Measurements from ENCODE around the gene NACC2. TPM values are rescaled to one million over a fixed set of nuclear protein-coding genes. Genes with fewer than 3 reads are reported as not detected.

NACC2 gene
- total RNA-seq, 2 donors from 2014 or later: 19.2 to 21.1 TPM

- Mint-ChIP-seq H3K27me3 (peaks cover 9 to 17% of the 10 kb centered on the region in 2 donors), H3K4me1 (ENCODE audit: low read depth in 2 of 2) (peaks cover 0 to 7% of the 10 kb centered on the region in 2 donors), H3K27ac (no peak overlapping the region), H3K9me3 (no peaks in the 10 kb centered on the region), H3K4me3 (no peak overlapping the region), H3K36me3 (no peaks in the 10 kb centered on the region)
- DNase-seq (ENCODE audit: low spot score): no peak
- ATAC-seq: no peak
Observed at GRCh38 chr9:136135326-136136126, 40.4 kb upstream of the NACC2 start.

DNA sequence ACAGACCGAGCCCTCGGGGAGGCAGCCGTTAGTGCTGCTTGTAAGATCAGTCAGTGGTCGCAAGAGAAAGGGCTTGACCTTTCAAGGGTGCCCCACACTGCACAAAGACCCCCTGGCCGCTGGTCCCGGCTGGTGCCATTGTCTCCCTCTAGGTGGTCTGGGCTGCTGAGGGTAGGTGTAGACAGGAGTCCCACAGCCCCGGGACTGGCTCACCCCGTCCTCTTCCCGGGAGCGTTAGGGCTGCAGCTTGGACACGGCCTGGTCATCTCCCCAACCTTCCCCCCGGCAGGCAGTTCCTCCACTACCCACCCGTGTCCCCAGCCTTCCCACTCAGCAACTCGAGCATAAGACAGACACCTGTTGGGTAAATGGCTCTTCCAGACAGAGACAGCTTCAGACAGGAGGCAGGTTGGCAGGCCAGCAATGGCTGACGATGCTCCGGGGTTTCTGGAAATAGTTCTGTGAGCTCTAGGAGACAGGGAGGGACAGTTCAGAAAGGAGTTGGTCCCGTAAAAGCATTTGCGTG, 38.9 kb upstream of the NACC2 start:
- no peak overlapping the region for H3K27ac Mint-ChIP-seq
- DNase-seq (ENCODE audit: low spot score): no peak
- H3K36me3 Mint-ChIP-seq: no peaks in the 10 kb centered on the region
- peaks cover 0 to 7% of the 10 kb centered on the region in 2 donors for H3K4me1 Mint-ChIP-seq (ENCODE audit: low read depth in 2 of 2)
- H3K27me3 Mint-ChIP-seq: peaks cover 9 to 24% of the 10 kb centered on the region in 2 donors
- no peak for ATAC-seq
- peak overlapping the region; percentile 48 for H3K4me3 Mint-ChIP-seq
- no peaks in the 10 kb centered on the region for H3K9me3 Mint-ChIP-seq

DNA sequence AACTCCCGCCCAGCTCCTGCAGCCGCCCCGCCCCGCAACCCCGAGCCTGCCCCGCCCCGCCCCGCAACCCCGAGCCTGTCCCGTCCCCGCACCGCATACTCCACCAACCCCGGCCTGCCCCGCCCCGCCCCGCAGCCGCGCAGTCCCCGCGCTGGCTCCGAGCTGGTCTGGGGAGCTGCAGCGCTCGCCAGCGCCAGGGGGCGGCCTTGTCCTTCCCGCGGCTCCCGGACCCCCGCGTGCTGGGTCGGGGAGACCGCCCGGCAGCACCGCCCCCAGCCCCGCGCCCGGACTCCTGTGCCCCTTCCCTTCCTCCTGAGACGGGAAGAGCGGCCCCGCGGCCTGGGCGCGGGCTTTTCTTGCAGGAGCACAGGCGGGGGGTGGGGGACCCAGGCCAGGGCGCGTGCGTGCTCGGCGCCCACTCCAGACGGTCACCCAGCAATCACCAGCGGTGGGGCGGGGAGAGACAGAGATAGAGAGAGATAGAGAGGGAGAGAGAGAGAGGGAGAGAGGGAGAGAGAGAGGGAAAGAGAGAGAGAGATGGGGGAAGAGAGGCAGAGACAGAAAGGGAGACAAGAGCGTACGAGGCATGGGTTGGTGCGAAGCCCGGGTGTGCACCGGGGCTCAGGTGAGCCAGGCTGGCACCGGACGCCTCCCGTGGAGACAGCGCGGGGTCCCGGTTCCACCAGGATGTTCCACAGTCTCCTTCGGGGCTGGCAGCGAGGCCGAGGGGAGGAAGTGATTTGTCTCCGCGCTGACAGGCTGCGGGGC, 38.3 kb upstream of the NACC2 start:
- DNase-seq (ENCODE audit: low spot score) (no peak), ATAC-seq (peak; percentile 52 to 55)
- Mint-ChIP-seq H3K27ac (no peak overlapping the region), H3K9me3 (no peaks in the 10 kb centered on the region), H3K4me3 (peak overlapping the region; percentile 48), H3K27me3 (peaks cover 9 to 27% of the 10 kb centered on the region in 2 donors), H3K36me3 (no peaks in the 10 kb centered on the region), H3K4me1 (ENCODE audit: low read depth in 2 of 2) (peaks cover 0 to 7% of the 10 kb centered on the region in 2 donors)

DNA sequence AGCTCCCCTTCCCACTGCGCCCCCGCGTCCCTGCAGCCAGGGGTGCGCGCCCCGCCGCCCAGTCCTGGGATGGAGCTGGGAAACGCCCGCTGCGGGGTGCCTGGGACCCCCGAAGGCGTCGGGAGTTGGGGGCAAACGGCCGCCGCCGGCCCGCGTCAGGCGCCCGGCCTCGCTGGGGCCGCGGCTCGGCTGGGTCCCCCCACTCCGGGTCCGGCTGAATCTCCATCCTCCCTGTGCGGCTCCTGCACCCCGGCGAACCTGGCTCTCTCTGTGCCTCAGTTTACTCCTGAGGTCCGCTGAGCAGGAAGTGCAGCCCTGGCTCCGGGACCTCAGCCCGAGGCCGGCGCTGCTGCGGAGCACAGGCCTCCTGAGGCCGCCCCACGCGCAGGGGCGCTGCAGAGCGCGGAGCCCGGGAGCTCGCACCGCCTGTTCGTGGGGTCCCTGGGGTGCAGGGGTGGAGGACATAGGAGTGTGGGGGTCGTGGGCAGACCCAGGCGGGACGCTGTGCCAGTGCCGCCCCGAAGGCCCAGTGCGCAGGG, 37.5 kb upstream of the NACC2 start:
- no peak overlapping the region for H3K4me3 Mint-ChIP-seq
- H3K27me3 Mint-ChIP-seq: peaks cover 13 to 29% of the 10 kb centered on the region in 2 donors
- ATAC-seq: no peak
- DNase-seq (ENCODE audit: low spot score): no peak
- H3K9me3 Mint-ChIP-seq: no peaks in the 10 kb centered on the region
- peaks cover 0 to 7% of the 10 kb centered on the region in 2 donors for H3K4me1 Mint-ChIP-seq (ENCODE audit: low read depth in 2 of 2)
- no peaks in the 10 kb centered on the region for H3K36me3 Mint-ChIP-seq
- no peak overlapping the region for H3K27ac Mint-ChIP-seq

- Mint-ChIP-seq H3K9me3 (no peaks in the 10 kb centered on the region), H3K4me3 (no peak overlapping the region), H3K36me3 (no peaks in the 10 kb centered on the region), H3K4me1 (ENCODE audit: low read depth in 2 of 2) (peaks cover 0 to 7% of the 10 kb centered on the region in 2 donors), H3K27ac (no peak overlapping the region), H3K27me3 (peaks cover 17 to 31% of the 10 kb centered on the region in 2 donors)
- ATAC-seq (no peak), DNase-seq (ENCODE audit: low spot score) (no peak)
Observed at GRCh38 chr9:136131629-136132511, 36.8 kb upstream of the NACC2 start.

DNA sequence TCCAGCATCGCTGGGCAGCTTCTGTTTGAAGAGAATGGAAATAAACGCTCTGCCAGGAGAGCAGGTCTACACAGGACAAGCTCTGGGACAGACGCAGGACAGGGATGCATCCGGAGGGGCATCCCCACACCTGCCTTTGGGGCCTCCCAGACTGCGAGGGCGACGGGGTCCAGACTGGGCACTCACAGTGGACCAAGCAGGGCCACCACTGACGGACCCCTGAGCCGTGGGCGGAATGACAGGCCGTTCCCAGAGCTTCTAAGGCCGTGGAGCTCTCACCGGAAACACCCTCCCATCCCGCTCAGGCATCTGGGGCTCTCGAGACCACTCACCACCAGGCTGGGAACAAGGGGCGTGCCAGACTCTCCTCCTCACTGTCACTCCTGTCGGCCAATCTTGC, 34.1 kb upstream of the NACC2 start:
- DNase-seq (ENCODE audit: low spot score): no peak
- peaks cover 24 to 39% of the 10 kb centered on the region in 2 donors for H3K27me3 Mint-ChIP-seq
- no peaks in the 10 kb centered on the region for H3K9me3 Mint-ChIP-seq
- no peak overlapping the region for H3K4me3 Mint-ChIP-seq
- H3K36me3 Mint-ChIP-seq: no peaks in the 10 kb centered on the region
- no peak for ATAC-seq
- peaks cover 0 to 5% of the 10 kb centered on the region in 2 donors for H3K4me1 Mint-ChIP-seq (ENCODE audit: low read depth in 2 of 2)
- no peak overlapping the region for H3K27ac Mint-ChIP-seq

GRCh38 chr9:136128436-136128835, 33.3 kb upstream of the NACC2 start:
- H3K4me3 Mint-ChIP-seq: no peak overlapping the region
- H3K9me3 Mint-ChIP-seq: no peaks in the 10 kb centered on the region
- DNase-seq (ENCODE audit: low spot score): no peak
- H3K27me3 Mint-ChIP-seq: peaks cover 17 to 36% of the 10 kb centered on the region in 2 donors
- no peaks in the 10 kb centered on the region for H3K36me3 Mint-ChIP-seq
- ATAC-seq: no peak
- peaks cover 0 to under 1% of the 10 kb centered on the region in 2 donors for H3K4me1 Mint-ChIP-seq (ENCODE audit: low read depth in 2 of 2)
- H3K27ac Mint-ChIP-seq: no peak overlapping the region

DNA sequence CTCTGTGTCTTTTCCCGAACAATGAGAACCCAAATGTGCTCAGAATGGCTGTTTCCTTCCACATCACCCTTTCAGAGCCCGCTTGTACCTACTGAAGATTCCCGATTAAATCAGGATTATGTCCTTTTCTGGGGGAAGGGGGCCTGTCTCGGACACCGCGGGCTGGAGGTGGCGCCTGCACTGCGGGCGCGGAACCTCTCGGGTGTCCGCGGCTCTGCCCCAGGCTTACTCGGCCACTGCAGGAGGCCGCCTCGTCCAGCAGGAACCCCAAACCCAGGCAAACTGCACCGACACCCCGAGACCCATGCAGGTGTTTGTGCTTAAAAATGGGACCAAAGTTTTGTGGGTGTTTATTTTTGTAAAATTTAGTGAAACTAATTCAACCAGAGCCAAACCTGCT, 32.2 kb upstream of the NACC2 start:
- H3K4me3 Mint-ChIP-seq: no peak overlapping the region
- H3K27ac Mint-ChIP-seq: no peak overlapping the region
- ATAC-seq: no peak
- H3K9me3 Mint-ChIP-seq: no peaks in the 10 kb centered on the region
- peaks cover 17 to 36% of the 10 kb centered on the region in 2 donors for H3K27me3 Mint-ChIP-seq
- H3K4me1 Mint-ChIP-seq (ENCODE audit: low read depth in 2 of 2): peaks cover 0 to 5% of the 10 kb centered on the region in 2 donors
- no peaks in the 10 kb centered on the region for H3K36me3 Mint-ChIP-seq
- DNase-seq (ENCODE audit: low spot score): no peak

GRCh38 chr9:136124976-136125692, 30.0 kb upstream of the NACC2 start:
- Mint-ChIP-seq H3K9me3 (no peaks in the 10 kb centered on the region), H3K27me3 (peaks cover 17 to 22% of the 10 kb centered on the region in 2 donors), H3K27ac (no peak overlapping the region), H3K36me3 (no peaks in the 10 kb centered on the region), H3K4me1 (ENCODE audit: low read depth in 2 of 2) (peaks cover 0 to 5% of the 10 kb centered on the region in 2 donors), H3K4me3 (no peak overlapping the region)
- DNase-seq (ENCODE audit: low spot score) (no peak), ATAC-seq (no peak)

- Mint-ChIP-seq H3K36me3 (no peaks in the 10 kb centered on the region), H3K27me3 (peaks cover 15% of the 10 kb centered on the region in 2 donors), H3K27ac (no peak overlapping the region), H3K4me3 (no peak overlapping the region), H3K9me3 (no peaks in the 10 kb centered on the region), H3K4me1 (ENCODE audit: low read depth in 2 of 2) (peaks cover 0 to 5% of the 10 kb centered on the region in 2 donors)
- no peak for ATAC-seq
- DNase-seq (ENCODE audit: low spot score): peak; percentile 83
Observed at GRCh38 chr9:136122425-136123383, 27.6 kb upstream of the NACC2 start.

DNA sequence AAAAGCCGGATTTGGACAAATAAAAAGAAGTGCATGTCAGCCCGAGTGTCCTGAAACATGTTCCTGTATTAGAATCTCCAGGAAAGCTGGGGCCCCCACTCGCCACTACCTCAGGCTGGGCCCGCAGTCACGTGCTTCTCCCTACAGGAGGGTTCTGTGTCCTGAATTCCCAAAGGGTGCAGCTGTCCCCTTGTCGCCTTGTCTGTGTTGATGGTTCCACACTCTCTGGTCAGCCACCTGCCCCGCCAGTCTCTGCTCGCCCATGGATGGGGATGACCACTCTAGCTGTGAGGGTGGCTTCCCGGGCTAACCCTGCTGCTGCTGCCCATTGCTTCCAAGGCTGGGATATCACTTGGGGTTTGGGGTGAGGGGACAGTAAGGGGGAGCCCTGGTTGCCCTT, 26.7 kb upstream of the NACC2 start:
- no peaks in the 10 kb centered on the region for H3K36me3 Mint-ChIP-seq
- no peaks in the 10 kb centered on the region for H3K9me3 Mint-ChIP-seq
- no peak overlapping the region for H3K4me3 Mint-ChIP-seq
- H3K4me1 Mint-ChIP-seq (ENCODE audit: low read depth in 2 of 2): peaks cover 0 to 5% of the 10 kb centered on the region in 2 donors
- no peak for ATAC-seq
- H3K27me3 Mint-ChIP-seq: peaks cover 9 to 12% of the 10 kb centered on the region in 2 donors
- no peak overlapping the region for H3K27ac Mint-ChIP-seq
- no peak for DNase-seq (ENCODE audit: low spot score)

GRCh38 chr9:136120438-136120844, 25.4 kb upstream of the NACC2 start:
- peaks cover 8 to 10% of the 10 kb centered on the region in 2 donors for H3K27me3 Mint-ChIP-seq

More at GRCh38 chr9:136120438-136120844, 25.4 kb upstream of the NACC2 start:
- H3K4me1 Mint-ChIP-seq (ENCODE audit: low read depth in 2 of 2): peaks cover 0 to 5% of the 10 kb centered on the region in 2 donors
- H3K9me3 Mint-ChIP-seq: no peaks in the 10 kb centered on the region
- H3K36me3 Mint-ChIP-seq: no peaks in the 10 kb centered on the region
- H3K4me3 Mint-ChIP-seq: no peak overlapping the region
- DNase-seq (ENCODE audit: low spot score) (no peak), ATAC-seq (no peak)
- no peak overlapping the region for H3K27ac Mint-ChIP-seq
